K562 (cell line): ENCODE results near the gene SIRT2.
A peak's percentile ranks its signal among the peaks of the same experiment; 100 is the strongest.

Experiments
- CTCF ChIP-seq, 3 experiments: IDR thresholded peaks in 2 of 3; conservative IDR thresholded peaks in 1 of 3; 2 replicates each; pipeline ENCODE4 v1.5.1; 2011 to 2012; ENCODE audit warnings: low read length in 3 of 3, mild to moderate bottlenecking in 3 of 3, control low read depth in 2 of 3, improper control_type of control experiment in 1 of 3, inconsistent platforms in 1 of 3, low read depth in 1 of 3, mixed read lengths in 1 of 3, moderate library complexity in 1 of 3; ENCODE audit not compliant: insufficient read depth in 2 of 3
- EZH2 ChIP-seq: IDR thresholded peaks from 2 replicates; pipeline ENCODE4 v1.6.1; 2012; ENCODE audit warnings: low read depth, mild to moderate bottlenecking, inconsistent platforms, low read length, borderline replicate concordance
- RFX5 ChIP-seq: IDR thresholded peaks from 2 replicates; pipeline ENCODE4 v1.6.1; 2011; ENCODE audit warnings: low read depth, mild to moderate bottlenecking, improper control_type of control experiment, low read length
- ZBTB7A ChIP-seq: IDR thresholded peaks from 2 replicates; pipeline ENCODE4 v1.6.1; 2011; ENCODE audit warnings: low read depth, mild to moderate bottlenecking, low read length, moderate library complexity, borderline replicate concordance; ENCODE audit not compliant: control insufficient read depth
- ZFP30 ChIP-seq: fragments of 250-450 bp; sonication (Bioruptor Pico); IDR thresholded peaks from 2 replicates; pipeline ENCODE4 v1.8.0; 2022; ENCODE audit warnings: moderate library complexity, mild to moderate bottlenecking, inconsistent platforms, borderline replicate concordance
- ZNF121 ChIP-seq: sonication (generic); formaldehyde crosslinking; conservative IDR thresholded peaks from 2 replicates; pipeline ENCODE4 v1.8.0; 2022; ENCODE audit warnings: missing genetic modification reagents

- TF ChIP-seq ZBTB7A, result peak; percentile 68; the same call in 1 of the 2 replicates
- no peak for TF ChIP-seq EZH2
- peak; percentile 98 to 99 (median 98) for TF ChIP-seq CTCF (IDR thresholded peaks at IDR 0.05 in 2 of 3, conservative IDR thresholded peaks at IDR 0.05 in 1 of 3; ENCODE audit: insufficient read depth in 2 of 3, low read depth in 1 of 3, low read length in 3 of 3)
- no peak for TF ChIP-seq ZFP30 (CRISPR knock-in tag)
- no peak for TF ChIP-seq RFX5
- TF ChIP-seq ZNF121 (CRISPR knock-in tag), result no peak
These were observed 30.7 kb upstream of the SIRT2 start, which contains the start of gene SARS2 for GRCh38 chr19:38929929-38930775.
